Suprapubic skin (tissue), 4 donors: ENCODE results near the gene MED12L.

Experiments used
- CTCF ChIP-seq, 2 donors: fragments of 200-600 bp in 1 of 2; fragments of 450-650 bp in 1 of 2; sonication (generic) in 1 of 2; IDR thresholded peaks; one replicate each; pipeline ENCODE4 v1.5.1; 2016 to 2019; ENCODE audit warnings: antibody characterized with exemption in 2 of 2, mild to moderate bottlenecking in 1 of 2, moderate library complexity in 1 of 2
- POLR2A ChIP-seq, 2 donors: fragments of 450-650 bp; IDR thresholded peaks; one replicate each; pipeline ENCODE4 v1.6.1; 2017; ENCODE audit warnings: antibody characterized with exemption in 2 of 2, mild to moderate bottlenecking in 2 of 2, moderate library complexity in 2 of 2
- POLR2AphosphoS5 ChIP-seq, 3 donors: sonication (generic); formaldehyde crosslinking; IDR thresholded peaks; one replicate each; pipeline ENCODE4 v1.6.1; 2017; ENCODE audit warnings: antibody characterized with exemption in 3 of 3

- TF ChIP-seq POLR2A (IDR thresholded peaks at IDR 0.05) (no peak), POLR2AphosphoS5 (IDR thresholded peaks at IDR 0.05) (no peak), CTCF (IDR thresholded peaks at IDR 0.05) (no peak)
Measured at GRCh38 chr3:151314593-151314992, 229.1 kb downstream of the MED12L start.
